ENCODE results near the gene TCP11. TPM values are rescaled to one million over a fixed set of nuclear protein-coding genes. Genes with fewer than 3 reads are reported as not detected.
A peak's percentile ranks its signal among the peaks of the same experiment; 100 is the strongest.

Gene TCP11
- total RNA-seq, 1 experiment from 2014 or later = 0.06 TPM

DNA sequence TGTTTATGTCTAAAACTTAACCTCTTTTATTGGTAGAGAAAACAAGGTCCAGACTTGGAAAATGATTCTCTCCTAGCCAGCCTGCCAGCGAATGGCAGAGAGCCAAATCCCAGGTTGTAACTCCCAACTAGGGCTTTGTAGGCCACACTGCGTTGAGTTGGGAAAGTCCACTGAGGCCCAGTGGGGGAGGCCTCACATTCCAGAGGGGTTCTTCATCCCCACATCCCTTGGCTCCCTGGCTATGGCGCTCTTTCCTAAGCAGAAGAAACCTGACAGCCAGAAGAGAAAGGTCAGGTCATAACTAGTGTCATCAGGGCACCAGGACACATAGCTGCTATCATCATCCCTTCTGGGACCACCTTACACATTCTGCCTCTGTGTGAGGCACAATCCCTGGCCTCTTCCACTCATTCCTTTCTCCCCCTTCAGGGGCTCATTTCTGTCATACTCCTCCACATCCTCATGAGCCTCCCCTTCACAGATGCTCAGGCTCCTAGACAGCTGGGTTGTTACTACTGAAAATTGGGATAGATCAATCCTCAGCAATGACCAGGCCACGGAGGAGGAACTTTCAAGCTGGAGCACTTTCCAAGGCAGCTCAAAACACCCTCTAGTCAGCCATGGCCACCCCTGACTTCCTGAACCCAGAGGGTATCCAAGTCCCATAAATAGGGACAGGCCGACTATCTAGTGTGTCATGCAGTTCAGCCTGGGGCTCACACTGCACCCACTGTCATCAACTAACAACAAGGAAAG lies 48.6 kb downstream of the TCP11 start:
- DNase-seq (ENCODE audit: low read depth) = peak; percentile 91

GRCh38 chr6:35091346-35092083 lies 49.6 kb downstream of the TCP11 start:
- DNase-seq (ENCODE audit: low read depth) = no peak

DNA sequence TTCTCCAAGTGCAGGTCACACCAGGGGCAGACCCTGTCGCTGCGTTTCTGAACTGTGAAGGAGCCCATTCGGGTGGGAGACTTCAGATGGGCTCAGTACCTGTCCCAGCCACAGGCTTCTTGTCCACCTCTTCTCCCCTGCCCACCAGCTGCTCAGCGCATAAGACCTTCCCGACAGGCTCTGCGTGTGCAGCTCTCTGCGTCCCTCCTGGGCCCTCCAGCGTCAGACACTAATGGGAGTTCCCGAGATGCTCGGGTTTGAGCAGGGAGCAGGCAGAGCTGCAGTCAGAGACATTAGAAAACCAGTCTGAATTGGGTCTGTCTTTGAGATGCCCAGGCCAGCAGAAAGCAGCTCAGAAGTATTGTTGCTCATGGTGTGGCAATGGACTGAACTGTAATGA lies 50.4 kb downstream of the TCP11 start:
- DNase-seq (ENCODE audit: low read depth) = no peak

GRCh38 chr6:35089935-35090505 lies 51.1 kb downstream of the TCP11 start:
- peak; percentile 57 for DNase-seq (ENCODE audit: low read depth)

- no peak for DNase-seq (ENCODE audit: low read depth)
Observed at GRCh38 chr6:35089216-35089934, 51.8 kb downstream of the TCP11 start.

DNA sequence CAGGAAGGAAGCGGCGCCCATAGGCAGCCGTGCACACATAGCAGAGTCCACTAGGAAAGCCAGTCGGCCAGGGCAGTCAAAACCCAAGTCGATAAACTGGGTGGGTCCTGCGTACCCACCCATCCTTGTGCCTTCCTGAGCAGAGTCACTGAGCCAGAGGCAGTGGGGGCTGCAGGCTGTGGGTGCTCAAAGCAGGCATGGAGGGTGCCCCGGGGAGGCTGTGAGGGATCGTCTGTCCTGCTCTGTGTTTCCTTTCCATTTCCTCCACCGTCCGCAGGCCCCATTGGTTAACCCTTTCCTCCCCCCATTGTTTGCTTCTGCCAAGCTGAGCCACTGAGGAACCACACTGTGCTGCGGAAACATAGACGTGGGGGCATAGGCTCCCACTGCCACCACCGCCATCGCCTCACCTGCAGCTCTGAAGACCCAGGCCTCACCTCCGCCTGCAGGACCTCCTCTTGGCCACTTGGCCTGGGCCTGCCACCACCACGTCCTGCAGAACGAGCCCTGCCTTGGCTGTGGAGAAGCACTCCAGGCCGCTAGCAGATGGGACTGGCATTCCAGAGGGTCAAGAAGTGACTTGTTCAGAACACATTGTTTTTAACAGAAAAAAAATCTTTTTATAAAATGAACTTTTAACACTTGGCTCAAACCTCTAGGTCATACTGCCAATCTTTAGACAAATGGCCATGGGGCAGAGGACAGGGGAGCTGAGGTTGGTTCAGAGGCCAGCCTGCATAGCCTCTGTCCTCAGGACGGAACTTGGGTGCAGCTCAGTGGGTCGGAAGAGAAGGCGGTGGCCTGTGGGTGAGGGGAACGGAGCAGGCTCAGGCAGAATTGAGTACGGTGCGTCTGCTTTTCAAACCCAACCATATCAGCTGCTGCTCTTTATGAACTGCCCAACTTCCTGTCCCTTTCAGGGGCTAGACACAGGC lies 52.6 kb downstream of the TCP11 start:
- DNase-seq (ENCODE audit: low read depth) = no peak

DNA sequence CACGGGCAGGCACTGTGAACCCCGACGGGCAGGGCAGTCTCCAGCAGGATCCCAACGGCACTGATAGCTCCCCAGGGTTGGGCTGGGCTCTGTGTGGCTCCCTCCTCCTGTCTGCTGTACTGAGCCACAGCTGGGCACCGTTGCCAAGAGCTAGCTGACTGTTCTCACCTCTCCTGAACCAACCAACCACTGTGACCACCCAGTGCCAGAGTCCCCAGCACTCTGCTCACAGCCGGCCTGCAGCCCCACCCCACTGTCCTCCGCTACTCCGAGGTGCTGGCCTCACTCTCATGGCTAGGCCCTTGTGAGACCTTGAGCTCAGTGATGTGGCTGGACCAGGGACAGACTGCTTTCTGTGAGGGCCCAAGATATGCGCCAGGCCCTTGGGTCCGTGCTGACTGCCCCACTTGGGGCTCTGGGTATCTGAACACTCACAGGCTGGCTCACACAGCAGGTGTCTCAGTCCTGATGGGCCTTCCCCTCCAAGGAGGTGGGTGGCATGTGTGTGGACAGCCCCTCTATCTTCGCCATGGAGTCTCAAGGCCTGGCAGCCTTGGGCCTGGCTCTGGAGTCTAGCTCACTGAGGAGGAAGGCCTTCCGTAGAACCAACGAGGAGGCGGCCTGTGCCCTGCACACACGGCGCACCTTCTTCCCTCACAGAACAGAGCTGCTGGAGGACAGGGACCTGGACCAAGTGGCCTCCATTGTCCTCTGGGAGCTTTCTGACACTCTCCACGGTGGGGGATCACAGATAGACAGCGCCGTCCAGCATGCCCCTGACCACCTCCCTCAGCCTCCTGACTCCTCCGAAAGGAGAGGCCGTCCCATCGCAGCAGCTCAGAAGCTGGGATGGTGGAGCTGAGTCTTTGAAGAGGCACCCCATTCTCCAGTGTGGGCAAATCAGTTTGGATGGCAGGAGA lies 53.5 kb downstream of the TCP11 start:
- no peak for DNase-seq (ENCODE audit: low read depth)

DNA sequence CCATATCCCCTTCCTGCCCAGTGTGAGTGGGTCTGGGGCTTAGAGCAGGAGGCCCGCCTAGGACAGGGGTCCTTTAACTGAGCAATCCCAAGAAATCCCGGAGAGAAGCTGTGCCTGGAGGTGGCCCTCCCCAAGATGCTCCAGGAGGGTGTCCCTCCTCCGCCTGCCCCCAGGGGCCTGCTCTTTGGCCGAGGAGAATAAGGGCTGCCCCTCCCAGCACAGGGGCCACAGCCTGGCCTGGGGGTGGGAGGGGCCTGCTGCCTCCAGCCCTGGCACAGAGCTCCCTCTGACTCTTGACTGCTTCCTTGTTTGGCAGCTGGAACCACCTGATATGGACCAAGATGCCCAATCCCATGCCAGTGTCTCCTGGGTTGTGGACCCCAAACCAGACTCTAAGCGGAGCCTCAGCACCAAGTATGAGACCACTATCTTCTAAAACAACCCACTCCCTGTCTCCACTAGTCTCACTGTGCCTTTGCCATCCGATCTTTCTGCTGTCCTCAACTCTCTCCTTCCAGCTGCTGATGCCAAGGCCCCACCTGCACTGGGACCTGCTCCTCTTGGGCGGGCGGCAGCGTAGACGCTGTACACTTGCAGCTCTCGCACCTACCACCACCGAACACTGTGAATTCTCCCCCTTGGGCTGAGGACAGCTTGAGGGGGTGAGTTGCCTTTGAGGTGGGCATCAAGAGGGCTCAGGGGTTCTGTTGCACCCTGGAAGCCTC lies 54.3 kb downstream of the TCP11 start:
- no peak for DNase-seq (ENCODE audit: low read depth)

- DNase-seq (ENCODE audit: low read depth) = no peak
Observed at GRCh38 chr6:35086282-35086632, 54.9 kb downstream of the TCP11 start.

DNA sequence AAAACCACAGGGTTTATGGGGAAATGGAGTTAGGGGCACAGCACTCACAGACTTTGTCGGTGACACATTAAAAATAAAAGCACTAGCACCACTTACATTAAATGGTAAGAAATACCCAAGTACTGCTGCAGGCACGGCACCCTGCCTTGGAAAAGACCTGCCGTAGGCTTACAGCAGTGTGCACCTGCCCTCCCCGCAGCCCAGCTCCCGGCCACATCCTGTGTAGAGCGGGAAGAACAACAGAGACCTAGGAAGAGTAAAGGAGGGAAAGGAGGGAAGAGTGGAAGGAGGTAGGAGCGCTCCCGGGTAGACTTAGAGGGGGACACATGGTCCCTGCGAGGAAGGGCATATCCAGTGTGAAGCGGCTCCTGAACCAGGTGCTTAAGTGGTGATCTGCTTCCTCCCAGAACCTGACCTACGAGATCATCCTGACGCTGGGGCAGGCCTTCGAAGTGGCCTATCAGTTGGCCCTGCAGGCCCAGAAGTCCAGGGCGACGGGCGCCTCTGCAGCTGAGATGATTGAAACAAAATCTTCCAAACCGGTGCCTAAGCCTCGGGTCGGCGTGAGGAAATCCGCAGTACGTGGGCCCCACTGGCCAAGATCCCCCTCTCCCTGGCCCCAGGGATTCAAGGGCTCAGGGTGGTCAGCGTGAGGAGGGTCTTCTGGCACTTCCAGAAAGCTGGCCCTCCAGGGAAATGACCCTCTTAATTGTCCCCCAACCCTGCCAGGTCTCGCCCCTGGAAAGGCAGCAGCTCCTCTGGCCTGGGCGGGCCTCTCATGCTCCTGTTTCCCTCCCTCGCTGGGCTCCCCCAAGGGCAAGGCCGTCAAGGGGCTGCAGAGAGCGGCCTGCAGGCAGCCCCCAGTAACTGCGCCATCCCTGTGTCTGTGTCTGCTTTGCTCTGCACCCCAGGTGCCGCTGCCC lies 55.5 kb downstream of the TCP11 start:
- no peak for DNase-seq (ENCODE audit: low read depth)

DNA sequence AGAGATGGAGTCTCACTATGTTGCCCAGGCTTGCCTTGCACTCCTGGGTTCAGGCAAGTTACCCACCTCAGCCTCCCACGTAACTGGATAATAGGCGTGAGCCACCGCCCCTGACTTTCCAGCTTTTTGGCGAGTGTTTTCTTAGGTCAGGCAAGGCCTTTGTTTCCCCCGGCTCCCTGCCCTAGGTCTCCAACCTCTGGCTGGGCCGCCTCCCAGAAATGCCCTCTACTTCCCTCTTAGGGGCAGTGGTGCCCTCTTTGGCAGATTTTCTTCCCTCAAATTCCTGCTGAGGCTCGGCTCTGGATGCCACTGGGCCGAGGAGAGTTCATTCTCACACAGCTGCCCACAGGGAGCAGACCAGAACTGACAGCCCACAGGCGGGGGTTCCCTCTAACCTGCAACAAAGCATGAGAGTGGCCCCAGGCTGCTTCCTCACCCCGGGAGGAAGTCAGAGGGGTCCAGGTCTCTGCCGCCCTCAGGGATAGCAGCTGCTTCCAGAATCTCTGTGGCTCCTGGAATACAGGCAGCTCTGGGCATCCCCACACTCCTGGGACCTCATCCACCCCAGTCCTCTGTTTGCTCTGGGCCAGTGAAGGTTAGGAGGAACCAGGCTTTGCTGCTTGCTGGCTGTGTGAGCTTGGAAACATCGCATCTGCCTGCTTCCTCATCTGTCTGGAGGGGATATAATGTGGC lies 56.5 kb downstream of the TCP11 start:
- no peak for DNase-seq (ENCODE audit: low read depth)

- no peak for DNase-seq (ENCODE audit: low read depth)
Observed at GRCh38 chr6:35084041-35084491, 57.1 kb downstream of the TCP11 start.

DNA sequence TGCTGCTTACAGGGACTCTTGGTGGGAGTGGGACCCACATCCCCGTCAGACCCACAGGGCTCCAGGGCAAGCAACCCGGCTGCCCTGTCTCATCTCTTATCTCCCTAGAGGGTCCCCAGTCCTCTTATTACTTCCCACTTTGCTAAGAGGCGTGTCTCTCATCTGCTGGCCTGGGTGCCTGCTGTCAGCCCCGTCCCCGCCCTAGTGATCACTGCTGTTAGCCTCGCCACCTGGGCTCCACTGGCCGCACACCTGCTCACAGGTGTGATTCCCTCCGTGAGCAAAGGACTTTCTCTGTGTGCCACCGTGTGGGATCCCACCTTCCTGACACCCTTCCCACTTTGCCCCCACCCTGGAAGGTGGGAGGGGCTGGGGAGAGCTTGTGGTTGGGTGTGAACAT lies 57.6 kb downstream of the TCP11 start:
- DNase-seq (ENCODE audit: low read depth) = no peak

DNA sequence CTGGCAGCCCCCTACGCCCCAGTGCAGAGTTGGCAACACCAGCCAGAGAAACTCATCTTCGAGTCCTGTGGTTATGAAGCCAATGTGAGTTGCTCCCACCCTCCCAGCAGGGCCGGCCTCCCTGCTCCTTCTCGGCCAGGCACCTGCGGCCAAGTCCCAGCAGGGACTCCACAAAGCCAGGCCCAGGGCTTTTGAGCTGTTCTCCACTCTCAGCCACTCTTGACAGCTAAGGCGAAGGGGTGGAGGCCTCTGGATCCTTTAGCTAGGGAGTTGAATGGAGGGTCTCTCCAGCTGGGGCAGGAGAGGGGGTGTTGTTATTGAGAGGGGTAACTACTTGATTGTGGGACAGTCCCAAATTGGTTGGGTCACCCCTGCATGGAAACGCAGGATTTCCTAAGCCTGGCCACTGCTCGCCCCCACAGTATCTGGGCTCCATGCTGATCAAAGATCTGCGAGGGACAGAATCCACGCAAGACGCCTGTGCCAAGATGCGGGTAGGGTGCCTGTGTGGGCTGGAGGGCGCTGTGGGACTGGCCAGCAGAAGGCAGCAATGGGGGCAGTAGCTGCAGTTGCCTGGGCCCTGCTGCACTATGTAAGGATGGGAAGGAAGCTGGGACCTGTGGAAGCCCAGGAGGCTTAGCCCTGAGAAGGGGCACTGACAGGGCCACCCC lies 58.3 kb downstream of the TCP11 start:
- no peak for DNase-seq (ENCODE audit: low read depth)

DNA sequence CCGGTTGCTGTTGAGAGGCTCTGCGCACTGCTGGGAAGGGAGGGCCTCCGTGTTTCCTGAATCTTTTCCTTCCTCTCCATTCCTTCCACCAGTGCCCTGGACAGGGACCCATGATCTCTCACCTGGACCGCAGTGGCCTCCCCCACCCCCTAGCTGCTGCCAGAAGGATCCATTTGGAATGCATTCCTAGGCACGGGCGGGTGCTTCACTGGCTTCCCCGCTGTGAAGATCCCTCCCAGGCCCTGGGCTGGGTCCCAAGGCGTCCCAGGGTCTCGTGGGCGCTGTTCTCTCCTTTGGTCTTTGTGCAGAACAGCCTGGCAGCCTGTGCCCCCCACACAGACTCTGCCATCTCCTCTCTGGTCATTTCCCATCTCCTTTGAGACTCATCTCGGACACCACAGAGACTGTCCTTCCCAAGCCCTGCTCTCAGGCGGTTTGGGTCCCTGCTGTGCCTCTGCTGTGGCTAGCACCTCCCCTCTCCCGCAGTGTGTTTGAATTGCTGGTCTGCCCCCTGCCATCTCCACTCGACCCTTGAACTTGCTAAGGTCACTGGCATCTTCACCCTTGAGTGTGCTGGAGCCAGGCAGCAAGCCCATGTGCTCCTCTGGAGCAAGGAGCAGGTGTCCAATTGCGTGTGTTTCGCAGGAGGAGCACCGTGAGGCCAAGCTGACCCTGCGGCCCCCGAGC lies 59.0 kb downstream of the TCP11 start:
- no peak for DNase-seq (ENCODE audit: low read depth)

DNA sequence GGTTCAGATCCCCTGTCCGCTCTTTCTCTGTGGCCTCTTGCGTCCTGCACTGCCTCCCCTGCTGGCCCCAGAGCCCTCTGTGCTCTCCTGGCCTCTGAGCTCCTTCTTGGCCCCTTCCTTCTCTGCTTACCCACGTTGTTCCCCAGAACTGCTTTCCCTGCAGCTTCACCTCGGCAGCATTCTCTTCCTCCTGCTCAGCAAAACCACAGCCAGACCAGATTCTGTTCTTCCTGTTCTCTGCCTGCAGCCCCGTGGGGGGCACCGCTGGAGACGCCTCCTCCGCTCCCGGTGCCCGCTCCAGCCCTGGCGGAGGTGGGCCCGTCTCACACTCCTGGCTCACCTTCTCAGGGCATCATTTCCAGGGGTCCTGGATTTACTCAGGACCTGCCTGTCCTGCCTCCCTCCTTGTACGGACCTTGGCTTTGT lies 59.7 kb downstream of the TCP11 start:
- DNase-seq (ENCODE audit: low read depth) = peak; percentile 57
